Activated effector memory CD4-positive, alpha-beta T cell treated with Interleukin-2 at 50 U/mL for 16 hours (primary cell): ENCODE measurements around the gene GINS1.
A peak's percentile ranks its signal among the peaks of the same experiment; 100 is the strongest.
"Not testable (repeated sequence)": the region's sequence is repeated elsewhere in the genome, so short reads cannot be mapped to it uniquely, and the experiment has no call there.

Experiments used
- DNase-seq: peaks from one replicate; pipeline ENCODE4 v3.0.0-alpha.2; 2020

GINS1 gene

GRCh38 chr20:25457886-25458680, 50.6 kb downstream of the GINS1 start:
- no peak for DNase-seq

GRCh38 chr20:25459111-25459830, 51.8 kb downstream of the GINS1 start:
- no peak for DNase-seq

GRCh38 chr20:25459916-25460535, 52.6 kb downstream of the GINS1 start:
- DNase-seq: no peak

GRCh38 chr20:25460566-25461280, 53.2 kb downstream of the GINS1 start:
- no peak for DNase-seq

- no peak for DNase-seq
These were observed 53.8 kb downstream of the GINS1 start for GRCh38 chr20:25461281-25461650.

GRCh38 chr20:25461786-25462545, 54.5 kb downstream of the GINS1 start:
- no peak for DNase-seq

GRCh38 chr20:25464501-25465242, 57.2 kb downstream of the GINS1 start:
- no peak for DNase-seq

GRCh38 chr20:25465243-25466135, 58.0 kb downstream of the GINS1 start:
- DNase-seq: no peak

GRCh38 chr20:25466846-25467245, 59.4 kb downstream of the GINS1 start:
- DNase-seq: no peak

- DNase-seq: no peak
These were observed 60.0 kb downstream of the GINS1 start for GRCh38 chr20:25467441-25467840.

GRCh38 chr20:25468126-25469075, 60.9 kb downstream of the GINS1 start:
- DNase-seq: no peak

- DNase-seq: no peak
These were observed 62.1 kb downstream of the GINS1 start for GRCh38 chr20:25469558-25469957.

GRCh38 chr20:25470045-25470444, 62.6 kb downstream of the GINS1 start:
- peak; percentile 12 for DNase-seq

GRCh38 chr20:25471020-25471419, 63.5 kb downstream of the GINS1 start:
- DNase-seq: no peak

GRCh38 chr20:25473297-25473696, 65.8 kb downstream of the GINS1 start:
- DNase-seq: not testable (repeated sequence)

- no peak for DNase-seq
These were observed 68.9 kb downstream of the GINS1 start for GRCh38 chr20:25476106-25477013.

GRCh38 chr20:25477014-25477882, 69.8 kb downstream of the GINS1 start:
- no peak for DNase-seq
